Psoas muscle (tissue), 8 donors: ENCODE results near the gene ADM. TPM values are rescaled to one million over a fixed set of nuclear protein-coding genes. Genes with fewer than 3 reads are reported as not detected.

ENCODE experiments used
- ATAC-seq, 4 donors: fragments of 200-7000 bp; cut with Tn5 transposase; one replicate each; pipeline ENCODE4 v1.9.1; 2020; ENCODE audit warnings: moderate library complexity in 3 of 4, mild to moderate bottlenecking in 2 of 4
- DNase-seq, 2 donors: peaks; one replicate each; pipeline ENCODE4 v3.0.0-alpha.2; 2020
- H3K27ac ChIP-seq: fragments of 200-600 bp; one replicate; pipeline ENCODE4 v1.8.0; 2022
- H3K27me3 ChIP-seq, 3 donors: fragments of 200-600 bp in 1 of 3; one replicate each; pipeline versions ENCODE4 v1.6.1 to v1.8.0; 2013 to 2022; ENCODE audit warnings: low read length in 2 of 3, mild to moderate bottlenecking in 2 of 3, moderate library complexity in 1 of 3; ENCODE audit not compliant: insufficient read depth in 3 of 3
- H3K36me3 ChIP-seq, 2 donors: fragments of 200-600 bp in 1 of 2; one replicate each; pipeline versions ENCODE4 v1.6.1 to v1.8.0; 2013 to 2022; ENCODE audit warnings: low read depth in 1 of 2, mild to moderate bottlenecking in 1 of 2, moderate library complexity in 1 of 2; ENCODE audit not compliant: insufficient read depth in 1 of 2
- H3K4me1 ChIP-seq: fragments of 200-600 bp; one replicate; pipeline ENCODE4 v1.8.0; 2022
- H3K4me3 ChIP-seq: fragments of 200-600 bp; one replicate; pipeline ENCODE4 v1.8.0; 2022; ENCODE audit warnings: mild to moderate bottlenecking
- H3K9me3 ChIP-seq: fragments of 200-600 bp; one replicate; pipeline ENCODE4 v1.8.0; 2022
- WGBS, 3 donors: extraction: QIAGEN DNeasy Blood & Tissue Kit; methylation state at CpG; one replicate each; pipeline versions ENCODE4 v1.1.6 to v1.1.7; 2013; 5-methylcytosine and 5-hydroxymethylcytosine counted together
- intact Hi-C, 2 donors: fragments of 100-400 bp; cut with DNase I; formaldehyde crosslinking; loops; one replicate each; pipeline versions ENCODE4 v1.11.0 to v1.14.2; 2022
- polyA plus RNA-seq, 3 donors: library from polyadenylated mRNA; stranded (reverse); fragments of 200-250 nt; gene quantifications; one replicate each; pipeline ENCODE4 v1.2.3, GENCODE V29; 2013
- total RNA-seq, 4 donors: library from RNA; stranded (reverse); fragmentation: NEBNext Ultra II Directional in 2 of 4; extraction: Animal tissue kit (Norgen Biotek cat#: 25700) in 2 of 4; gene quantifications; one replicate each; pipeline versions ENCODE4 v1.2.1 to v1.2.4, GENCODE V29; 2021 to 2023
- TF ChIP-seq, protein P1 (sequence below): fragments of 200-600 bp; IDR thresholded peaks from one replicate; pipeline ENCODE4 v1.8.0; 2022; ENCODE audit warnings: antibody characterized with exemption
- donor health status: healthy with polysubstance abuse.
- donor health status: DM: no; HTN: no; CAD: no; lungs with moderate emphysema.
- donor health status: Bipolar disorder and iron deficiency.
- donor health status: healthy.
- donor health status: DM: yes; HTN: yes; CAD: no.
- donor health status: DM: no; HTN: no; CAD: no.
- donor health status: DM: no; HTN: no; CAD: no.
- donor health status: DM: yes; HTN: yes; CAD: no.

Gene ADM
- total and polyA plus RNA-seq, 7 donors = 11.7 to 73.3 (median 23.1) TPM

GRCh38 chr11:10348650-10349280, 43.9 kb downstream of the ADM start:
- intact Hi-C loops = no loop called here
- ATAC-seq (peak in 1 of 4 donors; percentile 19), DNase-seq (no peak)
- Histone ChIP-seq H3K4me1 (peaks cover 23% of the 10 kb centered on the region), H3K4me3 (no peak overlapping the region), H3K9me3 (no peaks in the 10 kb centered on the region), H3K36me3 (no peaks in the 10 kb centered on the region), H3K27me3 (no peaks in the 10 kb centered on the region), H3K27ac (peak overlapping the region; percentile 10)
- TF ChIP-seq, protein P1, sequence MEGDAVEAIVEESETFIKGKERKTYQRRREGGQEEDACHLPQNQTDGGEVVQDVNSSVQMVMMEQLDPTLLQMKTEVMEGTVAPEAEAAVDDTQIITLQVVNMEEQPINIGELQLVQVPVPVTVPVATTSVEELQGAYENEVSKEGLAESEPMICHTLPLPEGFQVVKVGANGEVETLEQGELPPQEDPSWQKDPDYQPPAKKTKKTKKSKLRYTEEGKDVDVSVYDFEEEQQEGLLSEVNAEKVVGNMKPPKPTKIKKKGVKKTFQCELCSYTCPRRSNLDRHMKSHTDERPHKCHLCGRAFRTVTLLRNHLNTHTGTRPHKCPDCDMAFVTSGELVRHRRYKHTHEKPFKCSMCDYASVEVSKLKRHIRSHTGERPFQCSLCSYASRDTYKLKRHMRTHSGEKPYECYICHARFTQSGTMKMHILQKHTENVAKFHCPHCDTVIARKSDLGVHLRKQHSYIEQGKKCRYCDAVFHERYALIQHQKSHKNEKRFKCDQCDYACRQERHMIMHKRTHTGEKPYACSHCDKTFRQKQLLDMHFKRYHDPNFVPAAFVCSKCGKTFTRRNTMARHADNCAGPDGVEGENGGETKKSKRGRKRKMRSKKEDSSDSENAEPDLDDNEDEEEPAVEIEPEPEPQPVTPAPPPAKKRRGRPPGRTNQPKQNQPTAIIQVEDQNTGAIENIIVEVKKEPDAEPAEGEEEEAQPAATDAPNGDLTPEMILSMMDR = no peak
- 41 to 65% (median 61%) methylated on average over 4 of the region's 4 CpGs for WGBS, 3 donors

GRCh38 chr11:10349281-10349665, 44.4 kb downstream of the ADM start:
- peak overlapping the region; percentile 10 for H3K27ac ChIP-seq
- no peaks in the 10 kb centered on the region for H3K9me3 ChIP-seq
- TF ChIP-seq, protein P1 = no peak

GRCh38 chr11:10349806-10350205, 44.9 kb downstream of the ADM start:
- no peaks in the 10 kb centered on the region for H3K36me3 ChIP-seq
- no peak overlapping the region for H3K27ac ChIP-seq
- peaks cover 34% of the 10 kb centered on the region for H3K4me1 ChIP-seq
- intact Hi-C loops = no loop called here
- WGBS, 3 donors = 88 to 96% (median 91%) methylated on average over 1 of the region's 1 CpG
- TF ChIP-seq, protein P1 = no peak
- H3K4me3 ChIP-seq = no peak overlapping the region
- DNase-seq = no peak
- no peak for ATAC-seq
- no peaks in the 10 kb centered on the region for H3K27me3 ChIP-seq
- no peaks in the 10 kb centered on the region for H3K9me3 ChIP-seq

More at GRCh38 chr11:10349281-10349665, 44.4 kb downstream of the ADM start:
- H3K4me1 ChIP-seq = peaks cover 28% of the 10 kb centered on the region
- H3K36me3 ChIP-seq = no peaks in the 10 kb centered on the region
- H3K27me3 ChIP-seq = no peaks in the 10 kb centered on the region
- DNase-seq (no peak), ATAC-seq (no peak)
- no peak overlapping the region for H3K4me3 ChIP-seq
- intact Hi-C loops = no loop called here

- no peaks in the 10 kb centered on the region for H3K36me3 ChIP-seq
- no peak overlapping the region for H3K4me3 ChIP-seq
- H3K27ac ChIP-seq = peak overlapping the region; percentile 39
- DNase-seq = no peak
- TF ChIP-seq, protein P1 = no peak
- H3K9me3 ChIP-seq = no peaks in the 10 kb centered on the region
- intact Hi-C loops = no loop called here
- no peaks in the 10 kb centered on the region for H3K27me3 ChIP-seq
- no peak for ATAC-seq
- peaks cover 34% of the 10 kb centered on the region for H3K4me1 ChIP-seq
Measured at GRCh38 chr11:10350334-10350733, 45.5 kb downstream of the ADM start.

- no peaks in the 10 kb centered on the region for H3K9me3 ChIP-seq
- peak overlapping the region; percentile 83 for H3K27ac ChIP-seq
- 9 to 18% (median 13%) methylated on average over 5 of the region's 5 CpGs for WGBS, 3 donors
- DNase-seq (peak; percentile 26 to 52), ATAC-seq (no peak)
- intact Hi-C loops = no loop called here
- TF ChIP-seq, protein P1 = no peak
- no peaks in the 10 kb centered on the region for H3K27me3 ChIP-seq
- no peaks in the 10 kb centered on the region for H3K36me3 ChIP-seq
- H3K4me1 ChIP-seq = peaks cover 34% of the 10 kb centered on the region
- H3K4me3 ChIP-seq = no peak overlapping the region
Measured at GRCh38 chr11:10351435-10351764, 46.5 kb downstream of the ADM start.
